ENCODE measurements around the gene TTC9. TPM values are rescaled to one million over a fixed set of nuclear protein-coding genes. Genes with fewer than 3 reads are reported as not detected.

TTC9 gene
- total and polyA plus RNA-seq, 4 donors = 0.09 to 0.98 (median 0.45) TPM

- no peak overlapping the region for H3K9ac ChIP-seq (ENCODE audit: low read depth in 1 of 2, low read length in 2 of 2)
- H3K4me3 ChIP-seq (ENCODE audit: low read depth in 1 of 3, low read length in 3 of 3) = no peak overlapping the region
- no peaks in the 10 kb centered on the region for H3K27me3 ChIP-seq (ENCODE audit: control insufficient read depth in 4 of 4, insufficient read depth in 4 of 4, low read length in 3 of 4)
- TF ChIP-seq ZBTB33 (IDR thresholded peaks at IDR 0.05) = no peak
- no peak for TF ChIP-seq RAD21 (IDR thresholded peaks at IDR 0.05)
- TF ChIP-seq GABPA (IDR thresholded peaks at IDR 0.05 in 1 of 2, conservative IDR thresholded peaks at IDR 0.05 in 1 of 2) = no peak
- TF ChIP-seq NR2F2 (IDR thresholded peaks at IDR 0.05) = no peak
- TF ChIP-seq JUND (IDR thresholded peaks at IDR 0.05) = no peak
- TF ChIP-seq RXRA (IDR thresholded peaks at IDR 0.05) = no peak
- no peak for TF ChIP-seq REST (IDR thresholded peaks at IDR 0.05)
- no peak for TF ChIP-seq SP1 (IDR thresholded peaks at IDR 0.05)
- TF ChIP-seq TAF1 (conservative IDR thresholded peaks at IDR 0.05) = no peak
- no peak for TF ChIP-seq HNF4G (IDR thresholded peaks at IDR 0.05)
- TF ChIP-seq CTCF (IDR thresholded peaks at IDR 0.05; ENCODE audit: low read depth, low read length, missing input control) = no peak
- no peak for TF ChIP-seq MAX (IDR thresholded peaks at IDR 0.05)
- no peak for TF ChIP-seq YY1 (IDR thresholded peaks at IDR 0.05)
- no peak for TF ChIP-seq ATF3 (IDR thresholded peaks at IDR 0.05)
- no peak for TF ChIP-seq EGR1 (IDR thresholded peaks at IDR 0.05; ENCODE audit: low read depth in 2 of 2)
- H3K36me3 ChIP-seq (ENCODE audit: control insufficient read depth in 4 of 4, insufficient read depth in 3 of 4, low read depth in 1 of 4, low read length in 3 of 4) = no peaks in the 10 kb centered on the region
- WGBS = 89% methylated on average over 8 of the region's 8 CpGs
- no peaks in the 10 kb centered on the region for H3K9me3 ChIP-seq (ENCODE audit: control insufficient read depth in 4 of 4, low read length in 3 of 4)
- H3K27ac ChIP-seq (ENCODE audit: low read depth in 1 of 2, low read length in 2 of 2) = no peak overlapping the region
- peaks cover 7 to 31% (median 18%) of the 10 kb centered on the region in 4 donors for H3K4me1 ChIP-seq (ENCODE audit: control insufficient read depth in 4 of 4, insufficient read depth in 4 of 4, low read length in 3 of 4)
- DNase-seq (ENCODE audit: low spot score) = no peak
Measured at GRCh38 chr14:70718383-70719118, 76.8 kb downstream of the TTC9 start.

Data from liver (tissue), 9 donors.